Adipocyte (in vitro differentiated cells): ENCODE results near the gene RBMS1.

Experiments used
- DNase-seq: peaks from one replicate; pipeline ENCODE4 v3.0.0-alpha.2; 2015; ENCODE audit warnings: low read depth
- H3K27me3 ChIP-seq: replicated peaks from 2 replicates; pipeline ENCODE4 v1.7.0; 2013; ENCODE audit warnings: mild to moderate bottlenecking, low read length, moderate library complexity; ENCODE audit not compliant: control insufficient read depth, insufficient read depth
- H3K36me3 ChIP-seq: 2 replicates; pipeline ENCODE4 v1.7.0; 2013; ENCODE audit warnings: low read length, mild to moderate bottlenecking, moderate library complexity; ENCODE audit not compliant: control insufficient read depth, insufficient read depth, severe bottlenecking
- H3K4me1 ChIP-seq: 2 replicates; pipeline ENCODE4 v1.7.0; 2013; ENCODE audit warnings: mild to moderate bottlenecking, low read length, moderate library complexity; ENCODE audit not compliant: control insufficient read depth, insufficient read depth
- H3K4me3 ChIP-seq: 2 replicates; pipeline ENCODE4 v1.7.0; 2013; ENCODE audit warnings: mild to moderate bottlenecking, low read length, moderate library complexity
- H3K9ac ChIP-seq: 2 replicates; pipeline ENCODE4 v1.7.0; 2013; ENCODE audit warnings: mild to moderate bottlenecking, low read length, moderate library complexity
- H3K9me3 ChIP-seq: 2 replicates; pipeline ENCODE4 v1.7.0; 2013; ENCODE audit warnings: mild to moderate bottlenecking, low read length, moderate library complexity; ENCODE audit not compliant: control insufficient read depth

RBMS1 gene

GRCh38 chr2:160322320-160322719 lies 171.3 kb downstream of the RBMS1 start:
- Histone ChIP-seq H3K36me3 (no peaks in the 10 kb centered on the region), H3K27me3 (no peaks in the 10 kb centered on the region), H3K4me3 (no peak overlapping the region), H3K9me3 (no peaks in the 10 kb centered on the region), H3K9ac (no peak overlapping the region), H3K4me1 (peaks cover 36% of the 10 kb centered on the region)
- DNase-seq: no peak

GRCh38 chr2:160321006-160321405 lies 172.6 kb downstream of the RBMS1 start:
- DNase-seq: no peak
- Histone ChIP-seq H3K9ac (no peak overlapping the region), H3K4me1 (peaks cover 45% of the 10 kb centered on the region), H3K36me3 (peaks cover 9% of the 10 kb centered on the region), H3K27me3 (no peaks in the 10 kb centered on the region), H3K4me3 (no peak overlapping the region), H3K9me3 (no peaks in the 10 kb centered on the region)

DNA sequence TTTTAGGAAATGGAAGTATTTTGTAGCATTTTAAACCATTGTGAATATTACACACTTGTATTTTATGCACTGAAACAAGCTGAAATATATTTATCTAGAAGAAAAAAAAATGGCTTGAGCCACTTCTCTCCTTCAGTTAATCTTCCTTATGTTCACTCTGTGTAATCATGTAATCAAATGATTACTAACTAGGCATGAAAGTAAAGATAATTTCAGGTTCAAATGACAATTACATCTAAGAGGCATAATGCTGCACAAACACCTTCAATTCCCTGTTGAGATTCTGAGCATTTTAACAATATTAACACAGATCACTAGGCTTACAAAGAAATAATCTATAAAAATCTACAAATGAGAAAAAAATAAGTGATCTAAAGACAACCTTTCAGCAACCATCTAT lies 173.9 kb downstream of the RBMS1 start:
- no peak for DNase-seq
- H3K4me1 ChIP-seq: peaks cover 45% of the 10 kb centered on the region
- H3K9me3 ChIP-seq: no peaks in the 10 kb centered on the region
- peaks cover 10% of the 10 kb centered on the region for H3K36me3 ChIP-seq
- no peak overlapping the region for H3K4me3 ChIP-seq
- H3K27me3 ChIP-seq: no peaks in the 10 kb centered on the region
- H3K9ac ChIP-seq: no peak overlapping the region

GRCh38 chr2:160318218-160318617 lies 175.4 kb downstream of the RBMS1 start:
- Histone ChIP-seq H3K27me3 (no peaks in the 10 kb centered on the region), H3K9me3 (no peaks in the 10 kb centered on the region), H3K36me3 (peaks cover 14% of the 10 kb centered on the region), H3K4me3 (no peak overlapping the region), H3K4me1 (peaks cover 49% of the 10 kb centered on the region), H3K9ac (no peak overlapping the region)
- DNase-seq: no peak

- H3K9me3 ChIP-seq: no peaks in the 10 kb centered on the region
- DNase-seq: no peak
- no peak overlapping the region for H3K4me3 ChIP-seq
- H3K36me3 ChIP-seq: peaks cover 22% of the 10 kb centered on the region
- H3K4me1 ChIP-seq: peaks cover 53% of the 10 kb centered on the region
- peak overlapping the region; percentile 7 for H3K9ac ChIP-seq
- no peaks in the 10 kb centered on the region for H3K27me3 ChIP-seq
Observed at GRCh38 chr2:160317181-160318099, 176.2 kb downstream of the RBMS1 start.

GRCh38 chr2:160315337-160315736 lies 178.3 kb downstream of the RBMS1 start:
- peak; percentile 62 for DNase-seq
- peaks cover 54% of the 10 kb centered on the region for H3K4me1 ChIP-seq
- no peaks in the 10 kb centered on the region for H3K9me3 ChIP-seq
- no peaks in the 10 kb centered on the region for H3K27me3 ChIP-seq
- no peak overlapping the region for H3K4me3 ChIP-seq
- no peak overlapping the region for H3K9ac ChIP-seq
- H3K36me3 ChIP-seq: peaks cover 40% of the 10 kb centered on the region

DNA sequence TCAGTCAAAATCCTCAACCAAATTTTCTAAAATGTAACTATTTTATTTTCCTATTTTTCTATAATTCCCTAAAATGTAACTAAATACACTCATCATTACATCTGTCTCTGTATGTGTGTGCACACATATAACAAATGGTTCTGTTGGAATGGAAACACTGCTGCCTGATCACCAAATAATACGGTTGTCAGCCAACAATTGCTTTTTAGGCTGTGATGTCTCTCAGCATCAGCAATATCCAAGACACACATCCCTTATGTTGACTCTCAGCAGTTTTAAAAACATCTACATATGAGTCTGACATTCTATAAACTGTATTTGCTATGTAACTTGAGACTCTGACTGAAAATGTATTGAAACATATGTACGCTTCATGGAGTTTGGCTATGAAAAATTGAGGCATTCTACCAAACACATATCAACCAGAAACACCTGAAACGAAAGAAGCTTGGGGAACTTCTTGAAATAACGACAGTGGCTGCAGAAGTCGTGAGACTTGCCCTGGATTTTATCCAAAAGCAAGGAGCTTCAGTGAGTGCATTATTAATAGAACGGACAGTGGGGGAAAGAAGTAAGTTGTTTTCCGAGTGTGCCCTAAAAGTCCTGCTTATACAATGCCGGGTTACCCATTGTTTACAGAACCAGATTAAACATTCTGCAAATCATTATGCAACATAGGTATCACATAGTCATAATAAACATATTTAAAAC lies 183.3 kb downstream of the RBMS1 start:
- H3K4me1 ChIP-seq: peaks cover 72% of the 10 kb centered on the region
- DNase-seq: no peak
- H3K27me3 ChIP-seq: no peaks in the 10 kb centered on the region
- H3K9ac ChIP-seq: no peak overlapping the region
- no peaks in the 10 kb centered on the region for H3K9me3 ChIP-seq
- H3K36me3 ChIP-seq: peaks cover 59% of the 10 kb centered on the region
- H3K4me3 ChIP-seq: no peak overlapping the region

DNA sequence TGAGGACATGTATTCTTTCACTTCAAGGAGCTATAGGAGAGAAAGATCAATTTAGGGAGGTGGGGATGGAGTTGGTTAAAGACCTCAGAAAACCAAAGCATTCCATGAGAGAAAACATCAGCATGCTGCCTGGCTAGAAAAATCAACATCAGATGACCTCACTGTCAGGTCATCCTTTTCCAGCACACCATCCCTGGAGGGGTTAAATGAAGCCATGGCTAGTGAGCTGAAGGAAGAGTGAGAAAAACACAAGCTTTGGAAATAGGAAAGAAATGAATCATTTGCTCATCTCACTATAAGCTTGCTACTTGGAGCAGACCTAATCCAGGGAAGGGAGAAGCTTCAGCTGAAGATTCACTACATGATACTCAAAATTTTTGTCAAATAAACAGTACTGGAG lies 184.0 kb downstream of the RBMS1 start:
- Histone ChIP-seq H3K27me3 (no peaks in the 10 kb centered on the region), H3K9ac (no peak overlapping the region), H3K4me3 (no peak overlapping the region), H3K9me3 (no peaks in the 10 kb centered on the region), H3K4me1 (peaks cover 68% of the 10 kb centered on the region), H3K36me3 (peaks cover 57% of the 10 kb centered on the region)
- DNase-seq: no peak

DNA sequence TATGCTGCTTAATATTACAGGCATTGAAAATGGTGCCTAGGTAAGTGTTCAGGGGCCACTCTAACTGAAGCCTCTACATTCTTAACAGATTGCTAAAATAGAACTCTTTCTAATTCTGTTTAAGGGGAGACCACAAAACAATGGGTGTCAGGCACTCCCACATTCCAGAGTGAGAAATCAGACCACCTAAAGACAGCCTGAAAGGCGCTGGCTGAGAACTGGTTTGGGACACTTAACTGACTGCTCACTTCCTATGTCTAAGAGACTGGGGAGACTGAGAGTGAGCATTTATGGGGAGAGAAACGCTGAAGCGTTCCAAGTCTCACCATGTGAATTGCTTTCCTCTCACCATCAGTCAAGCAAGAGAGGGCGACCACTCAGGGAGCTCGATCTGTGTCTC lies 184.7 kb downstream of the RBMS1 start:
- Histone ChIP-seq H3K4me3 (no peak overlapping the region), H3K9me3 (no peaks in the 10 kb centered on the region), H3K36me3 (peaks cover 58% of the 10 kb centered on the region), H3K27me3 (no peaks in the 10 kb centered on the region), H3K9ac (no peak overlapping the region), H3K4me1 (peaks cover 66% of the 10 kb centered on the region)
- DNase-seq: no peak

DNA sequence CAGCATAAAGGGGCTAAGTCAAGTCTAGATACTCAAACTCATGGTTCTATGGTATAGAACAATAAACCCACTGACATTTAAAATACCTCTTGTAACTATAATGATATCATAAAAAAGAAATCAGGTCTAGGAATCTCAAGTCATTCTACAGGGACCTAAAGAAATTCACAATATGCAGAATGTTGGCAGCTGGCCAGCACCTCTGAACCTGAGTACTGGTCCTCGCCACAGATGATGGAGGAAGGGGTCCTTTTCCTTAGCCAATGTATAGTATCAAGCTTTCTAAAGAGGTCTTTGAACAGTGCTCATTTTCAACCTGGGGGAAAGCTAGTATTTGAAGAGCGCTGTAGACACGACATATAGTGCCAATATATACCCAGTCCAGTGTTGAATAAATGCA lies 185.1 kb downstream of the RBMS1 start:
- H3K9me3 ChIP-seq: no peaks in the 10 kb centered on the region
- no peak for DNase-seq
- H3K4me3 ChIP-seq: no peak overlapping the region
- peaks cover 62% of the 10 kb centered on the region for H3K36me3 ChIP-seq
- H3K27me3 ChIP-seq: no peaks in the 10 kb centered on the region
- no peak overlapping the region for H3K9ac ChIP-seq
- H3K4me1 ChIP-seq: peaks cover 66% of the 10 kb centered on the region

DNA sequence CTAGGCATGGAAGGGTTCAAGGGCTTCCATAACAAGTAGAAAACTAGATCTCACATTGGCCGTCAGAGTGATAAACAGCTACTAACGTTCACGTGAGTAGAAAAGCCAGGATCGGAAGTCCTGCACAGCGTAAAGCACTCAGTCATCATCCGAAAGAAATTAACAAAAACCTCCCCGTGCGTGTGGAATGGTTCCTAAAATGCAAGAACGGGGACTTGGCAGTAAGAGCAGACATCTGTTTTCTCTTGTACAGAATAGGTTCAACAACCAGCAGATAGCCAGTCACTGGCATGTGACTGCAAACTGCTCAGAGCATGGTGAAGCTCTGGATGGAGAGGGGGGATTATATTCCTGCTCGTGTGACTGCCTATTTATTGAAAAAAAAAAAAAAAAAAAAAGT lies 186.6 kb downstream of the RBMS1 start:
- peak overlapping the region; percentile 63 for H3K9ac ChIP-seq
- H3K9me3 ChIP-seq: no peaks in the 10 kb centered on the region
- H3K4me3 ChIP-seq: peak overlapping the region; percentile 71
- peaks cover 61% of the 10 kb centered on the region for H3K36me3 ChIP-seq
- no peaks in the 10 kb centered on the region for H3K27me3 ChIP-seq
- H3K4me1 ChIP-seq: peaks cover 69% of the 10 kb centered on the region
- DNase-seq: peak; percentile 89
